Smooth muscle cell (in vitro differentiated cells): ENCODE data around the gene ZMYM2. TPM values are rescaled to one million over a fixed set of nuclear protein-coding genes. Genes with fewer than 3 reads are reported as not detected.
A peak's percentile ranks its signal among the peaks of the same experiment; 100 is the strongest.

ENCODE experiments used
- DNase-seq: peaks from one replicate; lab custom pipeline; 2025; ENCODE audit not compliant: unreplicated experiment; lab: John Stamatoyannopoulos, UW
- H2AFZ ChIP-seq: fragments of 200-600 bp; sonication (generic); 2 replicates; pipeline ENCODE4 v1.6.0; 2016; ENCODE audit warnings: antibody characterized with exemption, low read depth, mild to moderate bottlenecking
- H3F3A ChIP-seq: fragments of 200-600 bp; sonication (generic); 2 replicates; pipeline ENCODE4 v1.6.0; 2017; ENCODE audit warnings: antibody characterized with exemption, low read depth
- H3K27ac ChIP-seq: fragments of 200-600 bp; sonication (generic); 2 replicates; pipeline ENCODE4 v1.5.1; 2016; ENCODE audit warnings: low read depth, mild to moderate bottlenecking
- H3K27me3 ChIP-seq: fragments of 200-600 bp; sonication (generic); 2 replicates; pipeline ENCODE4 v1.6.1; 2016; ENCODE audit warnings: low read depth, mild to moderate bottlenecking
- H3K36me3 ChIP-seq: fragments of 200-600 bp; sonication (generic); 2 replicates; pipeline ENCODE4 v1.5.1; 2016; ENCODE audit warnings: low read depth
- H3K4me1 ChIP-seq: fragments of 200-600 bp; sonication (generic); 2 replicates; pipeline ENCODE4 v1.5.1; 2016; ENCODE audit warnings: low read depth
- H3K4me2 ChIP-seq: fragments of 200-600 bp; sonication (generic); 2 replicates; pipeline ENCODE4 v1.6.0; 2016; ENCODE audit warnings: mild to moderate bottlenecking
- H3K4me3 ChIP-seq: fragments of 200-600 bp; sonication (generic); 2 replicates; pipeline ENCODE4 v1.5.1; 2016; ENCODE audit warnings: mild to moderate bottlenecking
- H3K79me2 ChIP-seq: fragments of 200-600 bp; sonication (generic); 2 replicates; pipeline ENCODE4 v1.6.0; 2016; ENCODE audit warnings: low read depth, mild to moderate bottlenecking
- H3K9ac ChIP-seq: fragments of 200-600 bp; sonication (generic); 2 replicates; pipeline ENCODE4 v1.6.0; 2016; ENCODE audit warnings: low read depth
- H3K9me3 ChIP-seq: fragments of 200-600 bp; sonication (generic); replicated peaks from 2 replicates; pipeline ENCODE4 v1.5.1; 2016; ENCODE audit warnings: low read depth
- H4K20me1 ChIP-seq: fragments of 200-600 bp; sonication (generic); 2 replicates; pipeline ENCODE4 v1.6.0; 2016; ENCODE audit warnings: low read depth
- WGBS: methylation state at CpG from one replicate; pipeline ENCODE4 v1.1.7; 2016; ENCODE audit warnings: low lambda C conversion rate; 5-methylcytosine and 5-hydroxymethylcytosine counted together
- polyA plus RNA-seq: library from polyadenylated mRNA; unstranded; fragments of >200 nt; fragmentation: Nextera tagmentation; extraction: Ambion mirVana; gene quantifications from 2 replicates; pipeline ENCODE4 v1.2.1, GENCODE V29; 2016
- total RNA-seq: library from RNA; depleted of rRNA; stranded (reverse); fragments of >200 nt; gene quantifications from 2 replicates; pipeline ENCODE4 v1.2.3, GENCODE V29; 2014
- TF ChIP-seq, protein P1 (sequence below): fragments of 200-600 bp; sonication (generic); IDR thresholded peaks from 2 replicates; pipeline ENCODE4 v1.5.1; 2017; ENCODE audit warnings: borderline replicate concordance, mild to moderate bottlenecking, antibody characterized with exemption; ENCODE audit not compliant: insufficient read depth, poor library complexity, severe bottlenecking

The ZMYM2 gene
- total and polyA plus RNA-seq, 2 experiments from 2014 or later = 29.9 to 107 TPM

- peak overlapping the region; percentile 92 for H3K4me2 ChIP-seq
- no peaks in the 10 kb centered on the region for H3K79me2 ChIP-seq
- TF ChIP-seq, protein P1, sequence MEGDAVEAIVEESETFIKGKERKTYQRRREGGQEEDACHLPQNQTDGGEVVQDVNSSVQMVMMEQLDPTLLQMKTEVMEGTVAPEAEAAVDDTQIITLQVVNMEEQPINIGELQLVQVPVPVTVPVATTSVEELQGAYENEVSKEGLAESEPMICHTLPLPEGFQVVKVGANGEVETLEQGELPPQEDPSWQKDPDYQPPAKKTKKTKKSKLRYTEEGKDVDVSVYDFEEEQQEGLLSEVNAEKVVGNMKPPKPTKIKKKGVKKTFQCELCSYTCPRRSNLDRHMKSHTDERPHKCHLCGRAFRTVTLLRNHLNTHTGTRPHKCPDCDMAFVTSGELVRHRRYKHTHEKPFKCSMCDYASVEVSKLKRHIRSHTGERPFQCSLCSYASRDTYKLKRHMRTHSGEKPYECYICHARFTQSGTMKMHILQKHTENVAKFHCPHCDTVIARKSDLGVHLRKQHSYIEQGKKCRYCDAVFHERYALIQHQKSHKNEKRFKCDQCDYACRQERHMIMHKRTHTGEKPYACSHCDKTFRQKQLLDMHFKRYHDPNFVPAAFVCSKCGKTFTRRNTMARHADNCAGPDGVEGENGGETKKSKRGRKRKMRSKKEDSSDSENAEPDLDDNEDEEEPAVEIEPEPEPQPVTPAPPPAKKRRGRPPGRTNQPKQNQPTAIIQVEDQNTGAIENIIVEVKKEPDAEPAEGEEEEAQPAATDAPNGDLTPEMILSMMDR = peak; percentile 26
- H3K27me3 ChIP-seq = no peaks in the 10 kb centered on the region
- 2% methylated on average over 36 of the region's 55 CpGs for WGBS
- no peaks in the 10 kb centered on the region for H4K20me1 ChIP-seq
- H3K27ac ChIP-seq = peak overlapping the region; percentile 33
- H3F3A ChIP-seq = no peaks in the 10 kb centered on the region
- peak; percentile 46 for DNase-seq
- H3K4me1 ChIP-seq = no peaks in the 10 kb centered on the region
- peak overlapping the region; percentile 61 for H3K9ac ChIP-seq
- H3K9me3 ChIP-seq = no peaks in the 10 kb centered on the region
- H3K4me3 ChIP-seq = peak overlapping the region; percentile 63
- peak overlapping the region; percentile 72 for H2AFZ ChIP-seq
- H3K36me3 ChIP-seq = no peaks in the 10 kb centered on the region
Observed at GRCh38 chr13:20118268-20119140, 160.0 kb downstream of the ZMYM2 start.

GRCh38 chr13:20119960-20120359 lies 161.4 kb downstream of the ZMYM2 start:
- WGBS = 92% methylated on average over 3 of the region's 3 CpGs
- Histone ChIP-seq H3K27ac (no peak overlapping the region), H2AFZ (no peak overlapping the region), H4K20me1 (no peaks in the 10 kb centered on the region), H3K79me2 (no peaks in the 10 kb centered on the region), H3K9ac (no peak overlapping the region), H3K4me1 (no peaks in the 10 kb centered on the region), H3K27me3 (no peaks in the 10 kb centered on the region), H3K4me2 (no peak overlapping the region), H3K9me3 (no peaks in the 10 kb centered on the region), H3K36me3 (no peaks in the 10 kb centered on the region), H3K4me3 (no peak overlapping the region), H3F3A (no peaks in the 10 kb centered on the region)
- TF ChIP-seq, protein P1 = no peak
- no peak for DNase-seq

- no peaks in the 10 kb centered on the region for H3K27me3 ChIP-seq
- TF ChIP-seq, protein P1 = no peak
- WGBS = 70% methylated on average over 7 of the region's 7 CpGs
- no peak for DNase-seq
- no peaks in the 10 kb centered on the region for H3K79me2 ChIP-seq
- no peak overlapping the region for H3K4me2 ChIP-seq
- H3K27ac ChIP-seq = no peak overlapping the region
- H3F3A ChIP-seq = no peaks in the 10 kb centered on the region
- H3K4me3 ChIP-seq = no peak overlapping the region
- H3K9me3 ChIP-seq = no peaks in the 10 kb centered on the region
- no peaks in the 10 kb centered on the region for H3K4me1 ChIP-seq
- no peaks in the 10 kb centered on the region for H3K36me3 ChIP-seq
- H2AFZ ChIP-seq = no peak overlapping the region
- no peak overlapping the region for H3K9ac ChIP-seq
- no peaks in the 10 kb centered on the region for H4K20me1 ChIP-seq
Observed at GRCh38 chr13:20121159-20121525, 162.6 kb downstream of the ZMYM2 start.
